Measurements from ENCODE around the gene DNHD1.
A peak's percentile ranks its signal among the peaks of the same experiment; 100 is the strongest.

The DNHD1 gene

GRCh38 chr11:6474413-6474792, 22.7 kb upstream of the DNHD1 start:
- no peak for TF ChIP-seq ZFX (IDR thresholded peaks at IDR 0.05)
- TF ChIP-seq CTCF (conservative IDR thresholded peaks at IDR 0.05), result no peak; the same call in 1 of the 2 replicates
- peak overlapping the region; percentile 99 for H3K27ac ChIP-seq

GRCh38 chr11:6474806-6475500, 22.1 kb upstream of the DNHD1 start:
- no peak for TF ChIP-seq CTCF (conservative IDR thresholded peaks at IDR 0.05)
- TF ChIP-seq ZFX (IDR thresholded peaks at IDR 0.05), result no peak
- H3K27ac ChIP-seq, result peak overlapping the region; percentile 99

GRCh38 chr11:6475936-6476335, 21.1 kb upstream of the DNHD1 start:
- no peak for TF ChIP-seq CTCF (conservative IDR thresholded peaks at IDR 0.05)
- peak; percentile 15; the same call in 1 of the 2 replicates for TF ChIP-seq ZFX (IDR thresholded peaks at IDR 0.05)
- peak overlapping the region; percentile 99 for H3K27ac ChIP-seq

GRCh38 chr11:6476571-6476970, 20.5 kb upstream of the DNHD1 start:
- TF ChIP-seq ZFX (IDR thresholded peaks at IDR 0.05), result no peak
- no peak for TF ChIP-seq CTCF (conservative IDR thresholded peaks at IDR 0.05)
- peak overlapping the region; percentile 99 for H3K27ac ChIP-seq

- TF ChIP-seq ZFX (IDR thresholded peaks at IDR 0.05) (no peak), CTCF (conservative IDR thresholded peaks at IDR 0.05) (no peak)
- peak overlapping the region; percentile 83 for H3K27ac ChIP-seq
Observed at GRCh38 chr11:6480299-6480914, 16.7 kb upstream of the DNHD1 start.

GRCh38 chr11:6481012-6481923, 15.8 kb upstream of the DNHD1 start, which contains the start of the genes ARFIP2 and TIMM10B:
Gene ARFIP2 (minus strand): TSS chr11:6481331. CDS start chr11:6480421, 910 bp downstream.
Gene TIMM10B (plus strand): TSS chr11:6481501. CDS start chr11:6481517, 16 bp downstream.
- peak within 1 kb of the TSS; percentile 83 for H3K27ac ChIP-seq
- TF ChIP-seq CTCF (conservative IDR thresholded peaks at IDR 0.05) (no peak), ZFX (IDR thresholded peaks at IDR 0.05) (peak; percentile 58; the same call in 1 of the 2 replicates)
